ENCODE measurements around the gene GPBP1.
"Not testable (repeated sequence)": the region's sequence is repeated elsewhere in the genome, so short reads cannot be mapped to it uniquely, and the experiment has no call there.

GPBP1 gene

DNA sequence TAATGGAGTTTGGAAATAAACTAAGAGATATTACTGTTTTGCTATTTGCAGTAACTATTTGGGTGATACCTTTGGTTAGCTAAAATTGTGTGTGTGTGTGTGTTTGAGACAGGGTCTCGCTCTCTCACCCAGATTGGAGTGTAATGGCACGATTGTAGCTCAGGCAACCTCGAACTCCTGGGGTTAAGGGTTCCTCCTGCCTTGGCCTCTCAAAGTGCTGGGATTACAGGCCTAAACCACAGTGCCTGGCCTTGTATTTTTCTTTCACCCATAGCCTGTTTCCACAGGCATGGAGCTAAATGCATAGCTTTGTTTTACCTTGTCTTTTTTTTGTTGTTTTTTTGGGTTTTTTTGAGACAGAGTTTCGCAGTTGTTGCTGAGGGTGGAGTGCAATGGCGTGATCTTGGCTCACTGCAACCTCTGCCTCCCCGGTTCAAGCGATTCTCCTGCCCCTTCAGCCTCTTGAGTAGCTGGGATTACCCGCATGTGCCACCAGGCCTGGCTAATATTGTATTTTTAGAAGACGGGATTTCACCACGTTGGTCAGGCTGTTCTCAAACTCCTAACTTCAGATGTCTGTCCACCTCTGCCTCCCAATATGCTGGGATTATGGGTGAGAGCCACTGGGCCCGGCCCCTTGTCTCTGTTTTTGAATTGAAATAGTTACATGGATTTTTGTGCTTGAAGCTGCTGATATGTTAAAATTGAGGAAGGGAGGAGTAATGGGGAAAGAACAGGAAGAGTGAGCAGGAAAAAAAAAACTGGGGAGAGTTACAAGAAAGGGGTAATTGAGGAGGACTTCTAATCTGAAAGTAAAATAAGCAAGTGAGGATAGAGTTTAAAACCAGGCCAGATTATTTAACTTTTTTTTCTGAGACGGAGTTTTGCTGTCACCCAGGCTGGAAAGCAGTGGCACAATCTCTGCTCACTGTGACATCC, 5.7 kb downstream of the GPBP1 start:
- TF ChIP-seq POLR2AphosphoS5 (IDR thresholded peaks at IDR 0.05; ENCODE audit: low read depth, low read length) (no peak), POLR2A (IDR thresholded peaks at IDR 0.05; ENCODE audit: low read depth, low read length) (no peak), TAF1 (IDR thresholded peaks at IDR 0.05; ENCODE audit: borderline replicate concordance, low read depth, low read length) (no peak; the same call in 1 of the 2 replicates)
- FAIRE-seq (no peak), DNase-seq (ENCODE audit: insufficient read length) (no peak)

GRCh38 chr5:57181154-57181553, 7.3 kb downstream of the GPBP1 start:
- TF ChIP-seq POLR2A (IDR thresholded peaks at IDR 0.05; ENCODE audit: low read depth, low read length) (no peak), POLR2AphosphoS5 (IDR thresholded peaks at IDR 0.05; ENCODE audit: low read depth, low read length) (no peak), TAF1 (IDR thresholded peaks at IDR 0.05; ENCODE audit: borderline replicate concordance, low read depth, low read length) (no peak)
- FAIRE-seq (no peak), DNase-seq (ENCODE audit: insufficient read length) (no peak)

DNA sequence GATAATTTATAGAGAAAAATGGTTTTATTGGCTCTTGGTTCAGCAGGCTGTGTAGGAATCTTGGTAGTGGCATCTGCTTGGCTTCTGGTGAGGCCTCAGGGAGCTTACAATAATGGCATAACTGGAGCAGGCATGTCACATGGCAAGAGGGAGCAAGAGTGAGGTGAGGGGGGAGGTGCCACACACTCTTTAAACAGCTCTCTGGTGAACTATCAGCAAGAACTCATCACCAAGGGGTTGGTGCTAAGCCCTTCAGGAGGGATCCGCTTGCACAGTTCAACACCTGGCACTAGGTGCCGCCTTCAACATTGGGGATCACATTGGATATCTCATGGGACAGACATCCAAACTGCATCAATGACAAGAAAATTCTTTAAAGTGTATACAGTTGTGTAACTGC, 10.5 kb downstream of the GPBP1 start:
- no peak for FAIRE-seq
- TF ChIP-seq POLR2A (IDR thresholded peaks at IDR 0.05; ENCODE audit: low read depth, low read length) (no peak), POLR2AphosphoS5 (IDR thresholded peaks at IDR 0.05; ENCODE audit: low read depth, low read length) (no peak), TAF1 (IDR thresholded peaks at IDR 0.05; ENCODE audit: borderline replicate concordance, low read depth, low read length) (no peak)

GRCh38 chr5:57185313-57185712, 11.5 kb downstream of the GPBP1 start:
- TF ChIP-seq TAF1 (IDR thresholded peaks at IDR 0.05; ENCODE audit: borderline replicate concordance, low read depth, low read length) (no peak), POLR2AphosphoS5 (IDR thresholded peaks at IDR 0.05; ENCODE audit: low read depth, low read length) (no peak), POLR2A (IDR thresholded peaks at IDR 0.05; ENCODE audit: low read depth, low read length) (no peak)
- DNase-seq (ENCODE audit: insufficient read length) = no peak
- FAIRE-seq = no peak

More for the DNA sequence above, 10.5 kb downstream of the GPBP1 start:
- no peak for DNase-seq (ENCODE audit: insufficient read length)

DNA sequence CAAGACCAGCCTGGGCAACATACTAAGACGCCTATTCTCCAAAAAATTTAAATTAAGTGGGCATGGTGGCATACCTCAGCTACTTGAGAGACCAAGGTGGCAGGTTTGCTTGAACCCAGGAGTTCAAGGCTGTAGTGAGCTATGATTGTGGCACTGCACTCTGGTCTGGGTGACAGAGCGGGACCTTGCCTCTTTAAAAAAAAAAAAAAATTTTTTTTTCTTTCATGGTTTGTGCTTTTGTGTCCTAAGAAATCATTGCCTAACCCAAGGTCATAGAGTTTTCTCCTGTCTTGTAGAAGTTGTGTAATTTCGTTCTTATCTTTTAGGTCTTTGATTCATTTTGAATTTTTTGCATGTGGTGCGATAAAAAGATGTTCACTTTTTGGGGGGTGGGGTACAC, 12.3 kb downstream of the GPBP1 start:
- FAIRE-seq (no peak), DNase-seq (ENCODE audit: insufficient read length) (no peak)
- TF ChIP-seq POLR2AphosphoS5 (IDR thresholded peaks at IDR 0.05; ENCODE audit: low read depth, low read length) = no peak
- no peak for TF ChIP-seq POLR2A (IDR thresholded peaks at IDR 0.05; ENCODE audit: low read depth, low read length)
- no peak for TF ChIP-seq TAF1 (IDR thresholded peaks at IDR 0.05; ENCODE audit: borderline replicate concordance, low read depth, low read length)

GRCh38 chr5:57187977-57188376, 14.1 kb downstream of the GPBP1 start:
- not testable (repeated sequence) for FAIRE-seq; DNase-seq (ENCODE audit: insufficient read length)

- TF ChIP-seq TAF1 (IDR thresholded peaks at IDR 0.05; ENCODE audit: borderline replicate concordance, low read depth, low read length) (no peak), POLR2A (IDR thresholded peaks at IDR 0.05; ENCODE audit: low read depth, low read length) (no peak), POLR2AphosphoS5 (IDR thresholded peaks at IDR 0.05; ENCODE audit: low read depth, low read length) (no peak)
- FAIRE-seq (no peak), DNase-seq (ENCODE audit: insufficient read length) (no peak)
Measured at GRCh38 chr5:57189515-57189914, 15.7 kb downstream of the GPBP1 start.

DNA sequence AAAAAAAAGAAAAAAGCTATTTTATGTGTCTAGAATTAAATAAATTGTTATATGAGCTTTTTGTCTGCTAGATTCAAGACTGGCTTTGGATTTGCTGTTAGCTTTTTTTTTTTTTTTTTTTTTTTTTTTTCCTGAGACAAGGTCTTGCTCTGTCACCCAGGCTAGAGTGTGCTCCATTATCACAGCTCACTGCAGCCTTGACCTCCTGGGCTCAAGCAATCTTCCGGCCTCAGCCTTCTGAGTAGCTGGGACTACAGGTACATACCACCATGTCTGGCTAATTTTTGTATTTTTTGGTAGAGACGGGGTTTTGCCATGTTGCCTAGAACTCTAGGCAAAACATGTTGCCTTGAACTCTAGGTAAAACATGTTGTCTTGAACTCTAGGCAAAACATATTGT, 16.7 kb downstream of the GPBP1 start:
- TF ChIP-seq POLR2A (IDR thresholded peaks at IDR 0.05; ENCODE audit: low read depth, low read length) (no peak), POLR2AphosphoS5 (IDR thresholded peaks at IDR 0.05; ENCODE audit: low read depth, low read length) (no peak), TAF1 (IDR thresholded peaks at IDR 0.05; ENCODE audit: borderline replicate concordance, low read depth, low read length) (no peak)
- FAIRE-seq = no peak
- DNase-seq (ENCODE audit: insufficient read length) = no peak

- TF ChIP-seq POLR2AphosphoS5 (IDR thresholded peaks at IDR 0.05; ENCODE audit: low read depth, low read length) (no peak), POLR2A (IDR thresholded peaks at IDR 0.05; ENCODE audit: low read depth, low read length) (no peak), TAF1 (IDR thresholded peaks at IDR 0.05; ENCODE audit: borderline replicate concordance, low read depth, low read length) (no peak)
- FAIRE-seq (no peak), DNase-seq (ENCODE audit: insufficient read length) (no peak)
Measured at GRCh38 chr5:57191163-57191562, 17.3 kb downstream of the GPBP1 start.

- no peak for DNase-seq (ENCODE audit: insufficient read length)
- no peak for FAIRE-seq
- TF ChIP-seq POLR2A (IDR thresholded peaks at IDR 0.05; ENCODE audit: low read depth, low read length) = no peak
- no peak for TF ChIP-seq POLR2AphosphoS5 (IDR thresholded peaks at IDR 0.05; ENCODE audit: low read depth, low read length)
- TF ChIP-seq TAF1 (IDR thresholded peaks at IDR 0.05; ENCODE audit: borderline replicate concordance, low read depth, low read length) = no peak
Measured at GRCh38 chr5:57191986-57192385, 18.1 kb downstream of the GPBP1 start.

DNA sequence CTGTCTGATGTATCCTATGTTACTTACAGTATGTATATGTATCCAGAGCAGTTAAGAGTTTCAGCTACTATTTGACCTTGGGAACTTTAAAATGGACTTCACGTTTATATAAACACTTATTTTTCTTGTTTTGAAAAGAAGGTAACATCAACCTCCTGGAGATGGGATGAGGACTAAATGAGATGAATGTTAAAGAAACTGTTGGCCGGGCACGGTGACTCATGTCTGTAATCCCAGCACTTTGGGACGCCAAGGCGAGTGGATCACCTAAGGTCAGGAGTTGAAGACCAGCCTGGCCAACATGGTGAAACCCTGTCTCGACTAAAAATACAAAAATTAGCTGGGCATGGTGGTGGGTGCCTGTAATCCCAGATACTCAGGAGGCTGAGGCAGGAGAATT, 19.0 kb downstream of the GPBP1 start:
- not testable (repeated sequence) for FAIRE-seq

DNA sequence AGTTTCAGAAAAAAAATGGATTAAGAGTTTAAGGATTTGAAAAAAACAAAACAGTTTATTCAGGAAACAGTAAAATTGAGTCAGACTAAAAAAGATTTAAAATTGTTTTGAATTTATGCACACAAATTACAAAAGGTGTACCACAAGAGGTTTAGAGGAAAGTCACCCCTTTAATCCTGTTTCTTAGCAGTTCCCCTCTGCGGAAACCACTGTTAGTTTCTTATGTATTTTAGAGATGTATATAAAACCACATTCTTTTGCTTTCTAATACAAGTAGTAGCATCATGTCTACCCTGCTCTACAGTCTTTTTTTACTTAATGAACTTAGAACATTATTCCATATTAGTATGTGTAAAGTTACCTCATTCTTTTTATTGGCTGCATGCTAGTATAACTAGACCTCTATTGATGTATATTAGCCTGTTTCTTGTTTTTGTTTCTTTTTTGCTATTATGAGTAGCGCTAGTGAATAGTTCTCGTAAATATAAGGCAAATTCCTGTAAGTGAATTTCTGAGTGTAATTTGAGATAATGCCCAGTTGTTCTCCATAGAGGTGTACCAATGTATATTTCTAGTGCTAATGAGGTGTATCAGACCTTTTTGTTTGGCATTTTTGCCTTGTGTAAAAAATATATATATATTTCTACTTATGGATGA, 20.0 kb downstream of the GPBP1 start:
- DNase-seq (ENCODE audit: insufficient read length) = no peak
- no peak for FAIRE-seq

More for the DNA sequence above, 19.0 kb downstream of the GPBP1 start:
- not testable (repeated sequence) for DNase-seq (ENCODE audit: insufficient read length)

More for the DNA sequence above, 20.0 kb downstream of the GPBP1 start:
- TF ChIP-seq TAF1 (IDR thresholded peaks at IDR 0.05; ENCODE audit: borderline replicate concordance, low read depth, low read length) = no peak
- TF ChIP-seq POLR2A (IDR thresholded peaks at IDR 0.05; ENCODE audit: low read depth, low read length) = no peak
- TF ChIP-seq POLR2AphosphoS5 (IDR thresholded peaks at IDR 0.05; ENCODE audit: low read depth, low read length) = no peak
